HG03460 (cell line): ENCODE results near the gene AGA.

ENCODE experiments used
- ATAC-seq: cut with Tn5 transposase; IDR thresholded peaks from one replicate; pipeline ENCODE4 v1.9.1; 2021; ENCODE audit not compliant: unreplicated experiment

Gene AGA

DNA sequence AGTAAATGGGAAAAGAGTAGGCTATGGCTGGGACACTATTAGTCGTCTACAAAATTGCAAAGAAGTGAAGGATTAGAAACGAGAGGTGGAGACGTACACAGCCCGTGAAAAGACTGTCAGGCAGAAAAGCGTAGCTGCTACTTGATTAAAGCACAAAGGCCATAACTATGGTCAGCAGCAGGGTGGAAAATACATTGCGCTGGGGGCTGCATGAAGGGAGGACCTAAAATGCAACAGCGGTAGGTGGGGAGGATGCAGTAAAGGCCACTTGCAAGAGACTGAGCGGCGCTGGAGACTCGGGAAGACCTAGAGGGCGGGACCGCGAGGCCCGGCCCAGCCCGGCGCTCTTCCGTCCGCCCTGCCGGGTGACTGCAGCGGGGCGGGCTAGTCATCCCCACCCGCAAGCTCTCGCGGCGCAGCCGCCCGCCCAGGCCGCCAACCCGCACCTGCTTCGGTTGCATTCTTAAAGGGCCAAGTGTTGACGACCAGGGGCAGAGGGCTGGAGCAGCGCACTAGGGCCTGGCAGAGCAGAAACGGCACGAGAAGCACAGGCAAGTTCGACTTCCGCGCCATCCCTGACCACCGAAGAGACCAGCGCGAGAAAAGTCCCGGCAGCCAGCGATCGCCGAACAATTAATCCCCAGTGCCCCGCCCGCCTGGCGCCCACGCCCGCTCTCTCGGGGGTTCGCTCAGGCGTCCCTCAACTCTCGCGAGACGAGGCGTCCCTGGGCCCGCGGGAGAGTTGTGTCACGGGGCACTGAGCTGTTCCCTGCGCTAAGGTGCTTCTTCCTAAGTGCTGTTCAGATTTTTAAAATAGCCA lies at the start of gene AGA:
Gene AGA (minus strand): TSS at position 635 of the 820 bp plus-strand sequence. CDS start 62 bp downstream, at position 573.
- peak; percentile 86 for ATAC-seq

DNA sequence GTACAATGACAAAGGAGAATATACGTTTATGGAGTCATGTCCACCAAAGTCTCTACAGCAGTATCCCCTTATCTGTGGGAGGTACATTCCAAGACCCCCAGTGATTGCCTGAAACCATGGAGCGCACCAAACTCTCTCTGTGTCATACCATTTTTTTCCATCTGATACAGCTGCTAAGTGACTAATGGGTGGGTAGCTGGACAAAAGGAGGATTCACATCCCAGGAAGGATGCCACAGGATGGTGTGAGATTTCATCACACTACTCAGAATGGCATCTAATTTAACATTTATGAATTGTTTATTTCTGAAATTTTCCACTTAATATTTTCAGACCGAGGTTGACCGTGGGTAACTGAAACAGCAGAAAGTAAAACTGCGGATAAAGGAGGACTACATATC lies 49.8 kb upstream of the AGA start:
- ATAC-seq, result no peak

DNA sequence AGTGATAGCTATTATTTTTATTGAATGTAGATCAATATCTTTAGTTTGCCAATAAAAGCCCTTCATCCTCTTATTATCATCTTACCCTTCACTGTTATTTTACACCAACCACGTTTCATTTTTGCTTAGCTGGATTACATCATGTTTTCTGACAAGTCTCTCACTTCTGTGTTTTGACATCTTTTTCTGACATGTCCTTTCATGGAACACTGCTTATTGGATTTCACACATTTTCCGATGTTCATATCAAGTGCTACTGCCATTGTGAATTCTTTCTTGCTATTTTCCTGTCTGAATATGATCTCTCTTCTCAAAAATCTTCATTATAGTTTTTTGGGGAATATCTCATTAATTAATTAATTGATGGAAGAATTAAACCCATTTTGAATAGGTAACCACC lies 48.5 kb upstream of the AGA start:
- ATAC-seq, result no peak

DNA sequence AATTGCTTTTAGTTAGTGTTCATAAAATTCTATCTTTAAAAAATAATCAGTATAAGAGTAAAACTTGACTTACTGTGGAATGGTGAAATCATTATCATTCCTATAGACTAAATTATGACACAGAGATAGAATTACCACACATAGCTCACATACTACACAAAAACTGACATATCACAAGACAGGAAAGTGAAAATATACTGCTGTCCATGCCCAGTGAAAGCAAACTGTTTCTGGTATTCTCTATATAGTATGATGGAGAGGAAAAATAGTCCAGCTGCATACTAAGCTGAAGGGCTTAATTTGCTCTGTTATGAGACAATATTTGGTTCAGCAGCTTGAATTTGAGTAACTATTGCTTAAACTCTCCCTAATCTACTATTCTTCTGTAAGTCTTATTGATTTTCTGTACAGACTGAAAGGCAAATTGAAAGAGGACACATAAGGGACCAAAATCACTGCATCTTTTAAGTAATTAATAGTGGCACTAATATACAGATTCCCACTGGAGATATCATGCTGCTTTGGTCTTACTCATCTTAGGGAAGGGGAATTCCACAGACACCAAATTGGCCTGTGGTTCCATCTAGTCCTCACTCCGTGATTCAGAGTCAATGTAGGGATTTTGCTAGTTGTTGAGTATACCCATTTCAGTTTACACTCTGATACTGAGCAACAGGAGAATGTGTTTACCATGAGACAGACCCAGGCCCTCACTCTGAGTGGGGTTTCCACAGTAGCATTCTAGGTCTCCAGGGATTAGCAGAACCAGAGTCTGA lies 47.4 kb upstream of the AGA start:
- no peak for ATAC-seq

DNA sequence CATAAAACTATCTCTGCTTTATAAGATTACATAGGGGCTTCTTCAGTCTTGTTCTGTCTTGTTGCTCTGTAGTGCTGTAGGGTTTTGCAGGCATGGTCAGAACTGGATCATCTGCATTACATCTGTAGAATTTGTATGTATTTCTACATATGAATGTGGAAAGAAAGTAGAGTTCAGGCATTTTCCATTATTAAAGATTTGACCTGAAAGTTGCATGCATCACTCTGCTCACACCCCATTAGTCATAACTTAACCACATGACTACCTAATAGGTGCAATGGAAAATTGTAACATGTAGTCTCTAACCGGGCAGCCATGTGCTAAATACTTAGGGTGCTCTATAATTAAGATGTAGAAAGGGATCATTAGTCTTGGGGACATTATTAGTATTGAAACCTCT lies 45.7 kb upstream of the AGA start:
- ATAC-seq, result no peak

DNA sequence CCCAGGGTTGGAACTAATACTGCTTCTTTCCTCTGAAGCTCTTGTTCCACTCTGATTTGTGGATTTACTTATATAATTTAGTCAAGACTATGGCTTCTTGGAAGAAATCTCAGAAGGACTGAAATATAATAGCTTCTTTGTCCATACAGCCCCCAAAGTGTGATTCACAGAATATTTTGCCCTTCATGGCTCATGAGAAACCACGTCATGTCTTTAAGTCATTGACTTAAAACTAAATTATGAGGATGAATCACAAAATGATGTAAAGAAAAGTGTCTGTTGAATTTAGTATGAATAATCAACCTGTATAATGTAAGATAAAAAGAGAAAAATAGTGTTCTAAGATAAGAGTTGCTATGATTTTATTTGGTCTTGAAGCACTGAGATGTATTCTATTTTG lies 43.3 kb upstream of the AGA start:
- no peak for ATAC-seq

DNA sequence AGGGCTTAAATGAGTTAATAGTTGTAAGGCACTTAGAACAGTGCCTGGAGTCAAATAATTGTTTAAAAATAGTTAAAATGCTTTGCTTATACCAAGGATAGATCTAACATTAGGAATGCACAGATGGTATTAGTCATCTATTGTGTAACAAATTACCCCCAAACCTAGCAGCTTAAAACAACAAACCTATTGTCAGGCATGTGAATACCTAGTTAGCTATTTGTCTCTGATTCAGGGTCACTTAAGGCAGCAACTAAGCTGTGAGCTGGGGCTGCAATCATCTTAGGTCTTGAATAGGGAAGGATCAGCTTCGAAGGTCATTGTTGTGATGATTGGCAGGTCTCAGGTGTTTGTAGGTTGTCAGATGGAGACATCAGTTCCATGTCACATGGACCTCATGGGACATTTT lies 42.4 kb upstream of the AGA start:
- ATAC-seq, result no peak

DNA sequence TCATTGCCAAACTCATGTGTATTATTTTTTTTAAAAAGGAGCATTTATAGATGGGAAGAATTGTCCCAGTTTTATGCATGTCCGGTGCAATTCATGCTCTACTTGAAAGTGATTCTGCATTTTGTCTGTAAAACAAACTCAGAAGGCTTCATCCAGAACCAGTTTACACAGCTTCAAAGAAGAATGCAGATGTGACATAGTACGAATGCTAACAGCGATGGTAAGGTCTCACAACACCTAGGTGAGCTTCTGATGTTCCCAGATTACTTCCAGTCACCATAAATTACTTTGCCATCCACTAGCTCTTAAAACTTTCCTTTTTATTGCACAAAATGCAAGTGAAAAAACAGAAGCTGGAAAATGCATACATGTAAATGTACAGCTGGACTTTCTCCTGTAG lies 41.5 kb upstream of the AGA start:
- ATAC-seq, result no peak

DNA sequence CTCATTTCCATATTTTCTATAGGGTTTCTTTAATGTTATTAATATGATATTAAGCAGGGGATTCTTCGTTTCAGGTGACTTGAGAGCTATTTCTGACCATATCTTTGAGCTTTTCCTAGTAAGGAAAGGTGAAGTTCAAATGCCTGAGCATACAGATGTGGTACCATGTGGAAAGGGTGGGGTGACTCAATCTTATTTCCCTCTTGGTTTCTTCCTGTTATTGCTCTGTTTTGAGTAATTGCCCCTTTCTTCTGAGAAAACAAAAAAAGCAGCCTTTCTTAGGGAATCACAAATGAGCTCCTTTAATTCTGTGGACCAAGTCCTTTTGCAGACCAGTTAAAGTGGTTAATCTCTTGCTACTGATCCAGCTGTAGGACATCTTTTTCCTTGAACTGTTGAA lies 41.0 kb upstream of the AGA start:
- no peak for ATAC-seq

DNA sequence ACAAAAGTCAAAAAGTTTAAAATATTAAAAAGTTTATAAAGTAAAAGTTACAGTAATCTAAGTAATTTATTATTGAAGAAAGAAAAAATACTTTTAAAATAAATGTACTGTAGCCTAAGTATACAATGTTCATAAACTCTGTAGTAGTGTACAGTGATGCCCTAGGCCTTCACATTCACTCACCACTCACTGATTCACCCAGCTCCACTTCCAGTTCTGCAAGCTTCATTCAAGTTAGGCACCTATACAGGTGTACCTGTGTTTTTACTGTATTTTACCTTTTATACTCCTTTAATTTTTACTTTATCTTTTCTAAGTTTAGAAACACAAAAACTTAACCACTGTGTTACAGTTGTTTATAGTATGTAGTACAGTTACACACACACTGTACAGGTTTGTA lies 40.1 kb upstream of the AGA start:
- no peak for ATAC-seq

DNA sequence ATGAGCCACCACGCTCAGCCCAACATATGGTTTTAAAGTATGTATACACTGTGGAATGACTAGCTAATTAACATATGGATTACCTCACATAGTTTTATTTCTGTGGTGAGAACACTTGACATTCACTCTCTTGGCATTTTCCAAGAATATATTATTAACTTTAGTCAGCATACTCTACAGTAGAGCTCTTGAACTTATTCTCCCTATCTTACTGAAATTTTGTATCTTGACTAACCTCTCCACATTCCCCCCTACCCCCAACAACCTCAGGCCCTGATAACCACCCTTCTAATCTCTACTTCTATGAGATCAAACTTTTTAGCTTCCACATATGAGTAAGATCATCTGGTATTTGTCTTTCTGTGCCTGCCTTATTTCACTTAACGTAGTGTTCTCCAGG lies 38.6 kb upstream of the AGA start:
- ATAC-seq, result no peak

DNA sequence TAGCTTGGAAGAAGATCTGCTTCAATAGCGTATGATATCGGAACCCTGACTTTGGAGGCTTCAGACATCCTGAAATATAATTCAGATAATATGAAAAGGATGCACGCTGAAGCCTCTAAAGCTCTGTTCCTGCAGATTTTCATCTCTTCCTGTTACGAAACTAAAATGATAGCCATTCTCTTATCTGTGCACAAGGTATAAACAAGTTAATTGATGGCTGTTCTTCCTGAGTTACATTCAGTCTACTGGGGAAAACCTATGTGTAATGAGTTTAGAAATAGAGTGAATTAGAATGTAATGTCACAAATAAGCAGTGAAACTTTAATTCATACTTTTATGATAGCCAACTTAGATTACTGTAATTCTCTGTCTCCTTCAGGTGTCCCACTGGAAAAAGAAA lies 36.8 kb upstream of the AGA start:
- ATAC-seq, result no peak

DNA sequence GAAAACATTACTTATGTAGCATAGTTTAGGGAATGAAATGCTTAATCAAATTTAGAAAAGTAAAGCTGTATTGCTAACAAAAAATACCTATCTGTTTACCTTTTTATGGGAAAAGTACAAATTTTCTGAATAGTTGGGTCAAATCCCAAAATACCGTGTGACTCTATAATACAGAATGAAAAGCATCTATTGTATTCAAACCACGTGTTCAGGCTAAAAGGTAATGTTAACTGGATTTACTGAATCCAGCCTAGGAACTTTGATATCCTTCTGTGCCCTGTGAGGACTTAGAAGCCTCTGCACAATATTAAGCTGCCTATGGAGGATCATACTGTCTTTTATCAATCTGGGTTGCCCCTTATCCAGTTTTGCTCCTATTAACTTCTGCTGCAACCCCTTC lies 36.3 kb upstream of the AGA start:
- no peak for ATAC-seq

DNA sequence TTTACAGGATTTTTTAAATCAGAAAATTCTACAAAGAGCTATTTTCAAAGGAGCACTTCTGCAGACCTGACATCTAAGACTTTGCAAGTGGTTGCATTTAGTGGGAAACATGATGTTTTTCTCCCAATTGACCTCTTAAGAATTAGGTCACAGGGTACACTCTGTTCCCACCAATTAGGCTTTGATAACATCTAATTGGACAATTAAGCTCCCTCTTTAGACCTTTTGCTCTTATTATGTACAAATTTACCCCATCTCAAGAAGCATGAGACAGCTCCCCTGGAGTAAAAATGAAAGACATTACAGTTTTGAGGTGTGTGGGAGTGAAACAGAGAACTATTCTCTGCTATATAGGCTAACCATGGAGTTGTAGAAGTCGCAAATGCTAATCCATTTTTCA lies 31.8 kb upstream of the AGA start:
- no peak for ATAC-seq

DNA sequence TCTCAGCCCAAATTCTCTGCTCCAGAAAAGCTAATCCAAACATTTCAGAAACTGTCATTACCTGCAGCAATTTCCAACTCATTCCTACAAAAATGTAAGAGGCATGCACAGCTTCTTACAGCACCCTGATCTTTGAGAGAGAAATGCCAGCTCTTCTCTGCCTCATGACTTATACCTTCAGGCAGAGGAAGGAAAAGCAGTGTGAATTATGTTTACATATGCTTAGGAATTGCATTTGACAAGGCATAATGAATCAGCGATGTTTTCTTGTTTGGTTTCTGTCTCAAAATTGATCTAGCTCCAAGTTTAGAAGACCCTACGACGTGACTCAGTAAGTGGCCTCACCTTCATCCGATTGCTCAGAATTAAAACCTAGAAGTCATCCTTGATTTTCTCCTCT lies 21.8 kb upstream of the AGA start:
- no peak for ATAC-seq

DNA sequence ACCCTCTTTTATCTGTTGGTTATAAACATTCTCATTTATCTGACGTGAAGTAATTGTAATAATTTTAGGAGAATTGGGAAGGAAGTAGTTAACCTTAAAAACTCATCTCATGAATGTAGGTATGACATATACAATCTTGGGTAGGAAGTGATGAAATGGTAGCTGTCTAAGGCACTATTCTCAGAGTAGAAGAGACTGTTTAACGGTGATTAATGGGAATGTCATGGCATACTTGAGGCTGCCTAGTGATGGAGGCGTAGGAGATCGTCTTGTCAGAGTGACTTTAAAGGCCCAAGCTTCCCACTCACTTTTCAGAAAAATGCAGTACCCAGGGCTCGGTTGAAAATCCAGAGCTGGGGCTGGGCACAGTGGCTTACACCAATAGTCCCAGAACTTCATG lies 19.4 kb upstream of the AGA start:
- ATAC-seq, result no peak

DNA sequence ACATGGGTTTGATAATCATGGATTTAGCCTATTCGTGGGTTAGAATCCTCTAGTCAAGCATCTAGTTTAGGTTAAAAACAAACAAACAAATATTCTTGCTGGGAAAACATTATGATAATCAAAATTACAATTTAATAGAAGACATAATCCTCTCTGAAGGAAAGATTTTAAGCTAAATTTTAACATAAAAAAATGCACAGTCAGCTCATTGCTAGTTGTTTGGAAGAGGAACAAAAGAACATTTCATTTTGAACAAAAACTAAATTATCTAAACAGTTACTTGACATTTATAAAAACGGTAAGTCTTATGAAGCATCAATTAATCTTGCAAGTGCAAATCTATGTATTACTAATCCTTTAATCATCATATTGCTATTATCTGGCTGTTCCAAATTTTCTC lies 18.2 kb upstream of the AGA start:
- ATAC-seq, result no peak

DNA sequence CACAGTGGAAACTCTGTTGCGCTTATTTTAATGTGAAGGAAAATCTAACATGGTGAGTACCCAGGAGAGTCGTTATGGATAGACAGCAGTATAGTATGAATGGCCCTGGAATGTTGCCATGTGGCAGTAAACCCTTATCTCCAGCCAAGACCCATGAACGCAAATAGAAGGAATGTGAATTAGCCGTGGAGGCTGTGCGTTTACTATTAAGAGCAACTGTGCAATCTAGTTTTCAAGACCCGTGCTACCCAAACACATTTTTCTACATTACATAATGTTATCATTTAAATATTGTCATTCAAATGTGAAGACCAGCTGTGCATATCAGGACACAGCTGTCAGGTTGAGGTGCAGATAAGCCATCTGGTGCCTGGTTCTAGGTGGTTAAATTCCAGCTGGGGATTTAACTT lies 13.3 kb upstream of the AGA start:
- ATAC-seq, result no peak

DNA sequence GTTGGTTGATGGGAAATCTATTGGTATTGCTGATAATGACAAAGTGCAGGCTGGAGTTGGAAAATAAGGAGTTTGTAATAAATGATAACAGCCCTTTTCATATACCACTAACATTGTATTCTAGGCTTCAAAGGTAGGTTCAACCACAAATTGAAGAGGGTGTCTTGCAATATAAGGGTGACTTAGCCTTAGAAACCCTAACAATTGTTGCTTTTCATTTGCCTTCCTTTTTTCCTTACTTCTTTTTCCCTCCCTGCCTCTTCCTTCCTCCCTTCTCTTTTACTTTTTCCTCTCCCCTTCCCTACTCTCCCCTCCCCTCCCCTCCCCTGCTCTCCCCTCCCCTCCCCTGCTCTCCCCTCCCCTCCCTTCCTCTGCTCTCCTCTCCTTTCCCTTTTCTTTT lies 10.9 kb upstream of the AGA start:
- ATAC-seq, result no peak

DNA sequence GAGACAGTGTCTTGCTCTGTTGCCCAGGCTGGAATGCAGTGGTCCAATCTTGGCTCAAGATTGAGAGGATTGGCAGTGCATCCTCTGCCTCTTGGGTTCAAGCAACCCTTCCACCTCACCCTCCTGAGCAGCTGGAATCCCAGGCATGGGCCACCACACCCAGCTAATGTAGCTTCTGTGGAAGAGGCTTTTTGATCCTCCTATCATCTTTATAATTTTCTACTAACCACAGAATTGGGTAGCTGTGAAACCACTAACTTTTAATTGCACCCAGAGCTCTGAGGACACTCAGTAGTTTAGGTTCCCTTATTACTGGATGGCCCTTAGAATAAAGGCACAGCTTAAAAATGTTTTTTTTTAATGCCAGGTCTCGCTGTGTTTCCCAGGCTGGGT lies 8.9 kb upstream of the AGA start:
- no peak for ATAC-seq

DNA sequence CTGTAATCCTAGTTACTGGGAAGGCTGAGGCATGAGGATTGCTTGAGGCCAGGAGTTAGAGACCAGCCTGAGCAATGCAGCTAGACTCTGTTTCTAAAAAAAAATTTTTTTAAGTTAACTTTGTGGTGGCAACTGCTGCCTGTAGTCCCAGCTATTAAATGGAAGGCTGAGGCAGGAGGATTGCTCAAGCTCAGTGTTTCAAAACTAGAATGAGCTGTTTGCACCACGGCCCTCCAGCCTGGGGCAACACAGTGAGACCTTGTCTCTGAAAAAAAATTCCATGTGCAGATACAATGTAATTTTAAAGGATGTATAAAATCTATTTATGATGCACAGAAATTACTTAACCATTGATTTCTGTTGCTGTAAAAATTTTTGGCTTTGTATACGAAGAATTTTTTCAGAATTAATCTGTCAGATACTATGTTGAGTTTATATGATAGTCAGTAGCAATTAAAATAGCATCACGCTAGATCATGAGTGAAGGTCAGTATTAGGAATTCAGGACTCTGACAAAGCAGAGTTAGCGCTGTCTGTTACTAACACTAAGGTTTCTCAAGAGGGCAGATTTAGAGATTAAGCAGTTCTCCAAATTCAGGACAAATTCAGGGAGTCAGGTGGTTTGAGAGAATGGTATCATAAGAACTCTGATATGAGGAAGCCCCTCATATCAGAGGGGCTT lies 8.3 kb upstream of the AGA start:
- no peak for ATAC-seq

DNA sequence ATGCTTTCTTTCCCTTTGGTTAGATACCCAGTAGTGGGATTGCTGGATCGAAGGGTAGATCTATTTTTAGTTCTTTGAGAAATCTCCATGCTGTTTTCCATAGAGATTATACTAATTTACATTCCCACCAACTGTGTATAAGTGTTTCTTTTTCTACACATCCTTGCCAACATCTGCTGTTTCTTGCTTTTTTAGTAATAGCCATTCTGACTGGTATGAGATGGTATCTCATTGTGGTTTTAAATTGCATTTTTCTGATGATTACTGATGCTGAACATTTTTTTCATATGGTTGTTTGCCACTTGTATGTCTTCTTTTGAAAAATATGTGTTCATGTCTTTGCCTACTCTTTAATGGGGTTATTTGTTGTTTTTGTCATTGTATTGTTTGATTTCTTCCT lies 6.6 kb upstream of the AGA start:
- no peak for ATAC-seq
